Peyer's patch (tissue), 4 donors: ENCODE data around the gene GTF3C1.

Source experiments
- CTCF ChIP-seq, 6 experiments: fragments of 450-650 bp in 4 of 6; fragments of 200-600 bp in 2 of 6; sonication (generic) in 1 of 6; IDR thresholded peaks; one replicate each; pipeline ENCODE4 v1.5.1; 2017 to 2019; ENCODE audit warnings: antibody characterized with exemption in 6 of 6, mild to moderate bottlenecking in 3 of 6, moderate library complexity in 1 of 6
- POLR2A ChIP-seq, 2 donors: fragments of 450-650 bp; IDR thresholded peaks; one replicate each; pipeline ENCODE4 v1.5.1; 2017; ENCODE audit warnings: antibody characterized with exemption in 2 of 2, mild to moderate bottlenecking in 2 of 2, moderate library complexity in 2 of 2

GRCh38 chr16:27505297-27506236 is 44.1 kb downstream of the GTF3C1 start:
- TF ChIP-seq CTCF (IDR thresholded peaks at IDR 0.05) (no peak), POLR2A (IDR thresholded peaks at IDR 0.05) (no peak)
